ENCODE data around the gene AHR. TPM values are rescaled to one million over a fixed set of nuclear protein-coding genes. Genes with fewer than 3 reads are reported as not detected.

Gene AHR
- total and polyA plus RNA-seq, 4 donors, result 22.8 to 413 (median 67.5) TPM

GRCh38 chr7:17289074-17289645, 9.3 kb upstream of the AHR start:
- no peak overlapping the region for H3K9ac ChIP-seq (ENCODE audit: insufficient read depth in 1 of 2, low read length in 2 of 2)
- H3K36me3 ChIP-seq (ENCODE audit: control insufficient read depth in 4 of 4, insufficient read depth in 4 of 4, low read length in 4 of 4), result no peaks in the 10 kb centered on the region

GRCh38 chr7:17292843-17293242, 5.6 kb upstream of the AHR start:
- Histone ChIP-seq H3K4me1 (ENCODE audit: control insufficient read depth in 5 of 5, insufficient read depth in 5 of 5, low read length in 5 of 5) (peaks cover 0 to 13% (median 6%) of the 10 kb centered on the region in 5 donors), H3K4me3 (no peak overlapping the region), H3K36me3 (ENCODE audit: control insufficient read depth in 4 of 4, insufficient read depth in 4 of 4, low read length in 4 of 4) (no peaks in the 10 kb centered on the region), H3K9me3 (ENCODE audit: control insufficient read depth in 4 of 4, insufficient read depth in 3 of 4, low read length in 3 of 4) (no peaks in the 10 kb centered on the region), H3K27ac (ENCODE audit: low read depth in 1 of 2, low read length in 1 of 2) (no peak overlapping the region), H3K9ac (ENCODE audit: insufficient read depth in 1 of 2, low read length in 2 of 2) (no peak overlapping the region), H3K27me3 (ENCODE audit: control insufficient read depth in 3 of 3, insufficient read depth in 3 of 3, low read length in 2 of 3) (no peaks in the 10 kb centered on the region)
- DNase-seq (no peak), ATAC-seq (ENCODE audit: insufficient read depth, low FRiP score) (no peak)
- TF ChIP-seq CTCF (IDR thresholded peaks at IDR 0.05; ENCODE audit: control extremely low read depth, extremely low read depth), result no peak
- 85 to 91% methylated on average over 4 of the region's 4 CpGs for whole genome bisulfite sequencing, 2 donors

More at GRCh38 chr7:17289074-17289645, 9.3 kb upstream of the AHR start:
- no peak for TF ChIP-seq CTCF (IDR thresholded peaks at IDR 0.05; ENCODE audit: control extremely low read depth, extremely low read depth)
- Histone ChIP-seq H3K27me3 (ENCODE audit: control insufficient read depth in 3 of 3, insufficient read depth in 3 of 3, low read length in 2 of 3) (no peaks in the 10 kb centered on the region), H3K27ac (ENCODE audit: low read depth in 1 of 2, low read length in 1 of 2) (peak overlapping the region in 1 of 2 donors; percentile 66), H3K4me3 (no peak overlapping the region), H3K9me3 (ENCODE audit: control insufficient read depth in 4 of 4, insufficient read depth in 3 of 4, low read length in 3 of 4) (no peaks in the 10 kb centered on the region), H3K4me1 (ENCODE audit: control insufficient read depth in 5 of 5, insufficient read depth in 5 of 5, low read length in 5 of 5) (peaks cover 0 to 8% (median 5%) of the 10 kb centered on the region in 5 donors)
- ATAC-seq (ENCODE audit: insufficient read depth, low FRiP score) (no peak), DNase-seq (peak; percentile 65 to 95 (median 90))

- H3K27me3 ChIP-seq (ENCODE audit: control insufficient read depth in 3 of 3, insufficient read depth in 3 of 3, low read length in 2 of 3), result no peaks in the 10 kb centered on the region
- ATAC-seq (ENCODE audit: insufficient read depth, low FRiP score), result no peak
- H3K4me1 ChIP-seq (ENCODE audit: control insufficient read depth in 5 of 5, insufficient read depth in 5 of 5, low read length in 5 of 5), result peaks cover 0 to 13% (median 6%) of the 10 kb centered on the region in 5 donors
- H3K27ac ChIP-seq (ENCODE audit: low read depth in 1 of 2, low read length in 1 of 2), result no peak overlapping the region
- H3K9me3 ChIP-seq (ENCODE audit: control insufficient read depth in 4 of 4, insufficient read depth in 3 of 4, low read length in 3 of 4), result no peaks in the 10 kb centered on the region
- H3K4me3 ChIP-seq, result no peak overlapping the region
- H3K9ac ChIP-seq (ENCODE audit: insufficient read depth in 1 of 2, low read length in 2 of 2), result no peak overlapping the region
- DNase-seq, result no peak
- no peaks in the 10 kb centered on the region for H3K36me3 ChIP-seq (ENCODE audit: control insufficient read depth in 4 of 4, insufficient read depth in 4 of 4, low read length in 4 of 4)
- TF ChIP-seq CTCF (IDR thresholded peaks at IDR 0.05; ENCODE audit: control extremely low read depth, extremely low read depth), result no peak
- WGBS, 2 donors, result 48 to 65% methylated on average over 2 of the region's 2 CpGs
Measured at GRCh38 chr7:17293481-17293880, 5.0 kb upstream of the AHR start.

GRCh38 chr7:17297243-17297642, 1.2 kb upstream of the AHR start:
- no peak overlapping the region for H3K4me3 ChIP-seq
- TF ChIP-seq CTCF (IDR thresholded peaks at IDR 0.05; ENCODE audit: control extremely low read depth, extremely low read depth), result no peak
- H3K27me3 ChIP-seq (ENCODE audit: control insufficient read depth in 3 of 3, insufficient read depth in 3 of 3, low read length in 2 of 3), result peaks cover 0 to 2% (median 0%) of the 10 kb centered on the region in 3 donors
- WGBS, 2 donors, result 20 to 26% methylated on average over 2 of the region's 2 CpGs
- peak overlapping the region in 1 of 2 donors; percentile 50 for H3K27ac ChIP-seq (ENCODE audit: low read depth in 1 of 2, low read length in 1 of 2)
- DNase-seq, result no peak
- H3K4me1 ChIP-seq (ENCODE audit: control insufficient read depth in 5 of 5, insufficient read depth in 5 of 5, low read length in 5 of 5), result peaks cover 0 to 8% (median 0%) of the 10 kb centered on the region in 5 donors
- no peak overlapping the region for H3K9ac ChIP-seq (ENCODE audit: insufficient read depth in 1 of 2, low read length in 2 of 2)
- no peaks in the 10 kb centered on the region for H3K36me3 ChIP-seq (ENCODE audit: control insufficient read depth in 4 of 4, insufficient read depth in 4 of 4, low read length in 4 of 4)
- ATAC-seq (ENCODE audit: insufficient read depth, low FRiP score), result no peak
- no peaks in the 10 kb centered on the region for H3K9me3 ChIP-seq (ENCODE audit: control insufficient read depth in 4 of 4, insufficient read depth in 3 of 4, low read length in 3 of 4)

Measured in lung (tissue), 12 donors.